Activated CD8-positive, alpha-beta memory T cell treated with anti-CD3 and anti-CD28 coated beads, Interleukin-2, amount 50 U/mL, for 48 hours (primary cell): ENCODE data around the gene KDELR1.
A peak's percentile ranks its signal among the peaks of the same experiment; 100 is the strongest.

Experiments used
- DNase-seq: peaks from one replicate; pipeline ENCODE4 v3.0.0-alpha.2; 2020

KDELR1 gene

GRCh38 chr19:48338802-48339503, 52.4 kb downstream of the KDELR1 start:
- DNase-seq, result no peak

GRCh38 chr19:48338253-48338755, 53.0 kb downstream of the KDELR1 start:
- no peak for DNase-seq

GRCh38 chr19:48333467-48334384, 57.6 kb downstream of the KDELR1 start:
- DNase-seq, result peak; percentile 92

GRCh38 chr19:48332662-48333466, 58.5 kb downstream of the KDELR1 start:
- peak; percentile 91 for DNase-seq
